Renal cortex interstitium (tissue), 11 donors: ENCODE data around the gene LRMDA. TPM values are rescaled to one million over a fixed set of nuclear protein-coding genes. Genes with fewer than 3 reads are reported as not detected.

Experiments used
- DNase-seq, 11 donors: peaks; one replicate each; pipeline ENCODE4 v3.0.0-alpha.2; 2013; ENCODE audit warnings: low read depth in 9 of 11, low spot score in 4 of 11; ENCODE audit errors: extremely low read depth in 1 of 11
- polyA plus RNA-seq, 3 donors: library from polyadenylated mRNA; unstranded; fragments of 120-200 nt; gene quantifications; one replicate each; pipeline ENCODE4 v1.2.1, GENCODE V29; 2013; ENCODE audit not compliant: insufficient read length in 3 of 3

The LRMDA gene
- polyA plus RNA-seq, 3 donors = 17.1 to 22.3 (median 21.0) TPM

GRCh38 chr10:75487087-75487754 is 55.8 kb downstream of the LRMDA start:
- DNase-seq = no peak

DNA sequence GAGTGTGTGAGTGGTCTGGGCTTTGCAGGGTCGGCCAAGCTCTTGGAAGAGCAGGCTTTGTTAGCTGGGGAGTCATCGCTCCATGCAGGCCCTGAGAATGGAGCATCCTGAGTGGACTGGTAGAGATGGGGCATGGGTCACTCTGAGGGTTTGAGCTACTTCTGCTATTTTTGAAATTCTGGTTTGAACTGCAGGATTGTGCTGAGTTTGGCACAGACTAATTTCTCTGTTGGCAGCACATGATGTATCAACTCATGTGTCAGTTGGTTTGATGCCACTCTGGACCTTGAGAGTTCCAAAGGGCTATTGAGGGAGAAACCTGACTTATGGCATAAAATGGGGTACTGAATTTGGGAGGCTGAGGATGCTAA is 56.3 kb downstream of the LRMDA start:
- DNase-seq = no peak

- DNase-seq = no peak
These were observed 60.9 kb downstream of the LRMDA start for GRCh38 chr10:75492173-75492925.

DNA sequence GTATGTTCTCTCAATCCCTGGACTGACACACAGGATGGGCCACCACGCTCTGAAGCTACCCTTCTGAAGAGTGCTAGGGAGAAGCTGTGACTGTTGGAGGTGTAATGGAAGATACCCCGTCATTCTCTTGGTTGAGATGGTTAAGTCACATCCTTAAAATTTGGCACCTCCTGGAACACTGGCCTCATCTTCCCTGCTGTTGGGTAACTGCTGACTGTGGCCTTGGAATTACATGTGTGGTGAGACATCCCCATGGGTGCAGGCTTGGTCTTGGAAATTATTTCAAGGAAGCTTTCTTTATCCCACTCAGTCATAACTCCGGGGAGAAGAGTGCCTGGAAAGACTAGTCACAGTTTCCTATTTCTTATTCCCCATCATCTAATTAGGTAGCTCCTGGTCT is 62.0 kb downstream of the LRMDA start:
- DNase-seq = no peak

DNA sequence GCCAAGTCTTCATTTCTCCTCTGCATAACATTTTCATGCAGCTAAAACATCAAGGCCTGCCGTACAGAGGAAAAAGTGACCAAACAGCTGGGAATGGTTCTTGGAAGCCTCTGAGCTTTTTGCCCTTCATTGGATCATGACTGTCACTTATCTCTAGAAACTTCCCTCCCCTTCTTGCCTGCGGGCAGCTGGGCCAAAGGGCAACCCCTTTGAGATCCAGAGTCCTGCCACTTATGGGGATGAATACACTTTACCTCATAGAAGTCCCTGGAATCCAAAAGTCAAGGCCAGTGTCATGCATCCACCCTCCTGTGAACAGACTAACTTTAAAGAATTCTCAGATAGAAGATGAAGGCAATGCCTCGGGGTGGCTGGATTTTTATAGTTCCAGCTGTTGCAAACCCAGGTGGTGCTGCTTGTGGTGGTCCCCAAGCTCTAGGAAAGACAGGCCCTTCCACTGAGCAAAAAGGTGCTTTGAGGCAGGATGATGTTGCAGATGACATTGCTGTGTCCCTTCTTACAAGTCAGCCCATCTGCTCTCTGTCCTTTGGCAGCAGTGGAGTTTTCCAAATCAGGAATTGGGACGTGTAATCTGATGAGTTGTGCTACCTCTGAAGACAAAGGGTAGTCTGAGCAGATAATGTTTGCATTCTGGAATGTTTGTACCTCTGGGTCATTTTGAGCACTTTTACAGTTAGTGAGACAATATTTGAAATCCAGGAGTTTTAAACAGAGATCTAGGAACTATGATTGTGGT is 64.2 kb downstream of the LRMDA start:
- no peak for DNase-seq

- no peak for DNase-seq
These were observed 64.8 kb downstream of the LRMDA start for GRCh38 chr10:75496191-75496567.

DNA sequence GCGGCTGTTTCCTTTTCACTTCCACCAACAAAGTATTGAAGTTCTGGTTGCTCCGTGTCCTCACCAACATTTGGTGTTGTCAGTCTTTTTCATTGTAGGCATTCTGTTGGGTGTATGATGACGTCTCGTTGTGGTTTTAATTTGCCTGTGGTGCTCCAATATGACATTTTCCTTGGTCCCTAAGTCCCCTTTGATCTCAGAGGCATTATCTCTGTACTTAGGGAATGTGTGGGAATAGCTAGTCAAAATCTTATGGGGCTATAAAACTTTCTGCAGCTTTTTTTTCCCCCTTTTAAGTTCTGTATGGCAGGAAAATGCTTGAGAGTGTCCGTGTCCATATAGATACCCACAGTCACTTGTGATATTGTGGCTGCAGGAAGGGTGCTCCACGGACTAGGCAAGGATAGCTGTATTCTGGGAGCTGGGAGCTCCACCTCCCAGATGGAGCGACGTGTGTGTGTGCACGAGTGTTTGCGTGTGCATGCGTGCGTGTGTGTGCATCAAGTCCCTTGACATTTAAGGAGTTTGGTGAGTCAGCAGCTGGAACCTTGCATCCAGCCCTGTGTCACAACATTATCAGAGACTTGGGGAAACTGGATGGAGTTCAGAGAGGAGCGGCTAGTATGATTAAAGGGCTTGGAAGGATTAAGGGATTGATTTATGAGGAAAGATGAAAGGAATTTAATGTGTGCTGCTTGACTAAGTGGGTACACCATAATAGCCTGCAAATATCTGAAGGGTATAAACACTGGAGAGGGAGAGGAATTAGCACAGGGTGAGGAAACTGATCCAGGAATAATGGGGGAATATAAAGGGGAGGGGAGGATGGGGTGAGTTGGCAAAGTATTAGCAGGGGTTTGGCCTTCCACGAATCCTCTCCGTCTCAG is 66.8 kb downstream of the LRMDA start:
- DNase-seq = peak in 3 of 11 donors; percentile 22 to 51 (median 35)

GRCh38 chr10:75498884-75499350 is 67.5 kb downstream of the LRMDA start:
- no peak for DNase-seq

DNA sequence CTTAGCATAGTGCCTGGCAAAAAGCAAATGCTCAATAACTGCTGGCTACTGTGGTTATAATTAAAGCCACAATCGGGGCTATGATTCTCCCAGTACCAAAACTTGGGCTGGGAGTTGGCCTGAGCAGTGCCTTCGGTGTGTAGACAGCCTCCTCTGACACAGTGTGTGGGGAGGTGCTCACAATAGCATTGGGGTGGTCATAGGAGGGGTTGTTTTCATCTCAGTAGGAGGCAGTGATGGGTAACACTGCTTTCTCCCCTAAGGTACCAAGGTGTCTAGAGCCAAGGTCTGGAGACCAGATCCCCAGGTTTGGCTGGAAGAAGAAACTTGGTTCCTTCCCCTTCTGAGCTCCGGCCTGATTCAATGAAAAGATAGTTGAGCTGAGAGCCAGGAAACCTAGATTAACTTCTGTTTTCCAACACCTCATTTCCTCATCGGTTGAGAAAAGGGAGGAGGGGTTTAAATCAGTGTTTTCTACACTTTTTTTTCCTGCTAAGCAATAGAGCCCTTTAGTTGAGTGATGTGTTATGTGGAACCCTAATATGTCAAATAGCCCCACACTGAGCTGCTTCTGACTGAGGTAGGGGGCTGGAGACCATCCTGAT is 68.2 kb downstream of the LRMDA start:
- no peak for DNase-seq

DNA sequence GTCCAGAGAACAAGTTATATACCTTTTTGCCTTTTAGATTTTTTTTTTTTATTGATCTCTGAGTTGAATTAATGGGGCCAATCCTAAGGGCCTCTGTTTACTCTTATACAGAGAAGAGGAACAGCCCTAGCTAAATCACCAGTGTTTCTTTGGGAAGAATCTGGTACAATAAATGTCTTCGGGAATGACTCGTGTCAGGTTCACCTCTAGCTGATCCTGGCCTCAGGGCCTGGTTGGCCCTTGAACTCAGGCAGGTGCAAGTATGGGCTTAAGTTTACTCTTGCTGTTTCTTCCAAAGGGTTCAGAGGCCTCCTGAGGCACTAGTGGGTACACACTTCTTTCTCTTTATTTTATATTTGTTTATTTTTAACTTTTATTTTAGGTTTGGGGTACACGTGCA is 71.0 kb downstream of the LRMDA start:
- DNase-seq = no peak

DNA sequence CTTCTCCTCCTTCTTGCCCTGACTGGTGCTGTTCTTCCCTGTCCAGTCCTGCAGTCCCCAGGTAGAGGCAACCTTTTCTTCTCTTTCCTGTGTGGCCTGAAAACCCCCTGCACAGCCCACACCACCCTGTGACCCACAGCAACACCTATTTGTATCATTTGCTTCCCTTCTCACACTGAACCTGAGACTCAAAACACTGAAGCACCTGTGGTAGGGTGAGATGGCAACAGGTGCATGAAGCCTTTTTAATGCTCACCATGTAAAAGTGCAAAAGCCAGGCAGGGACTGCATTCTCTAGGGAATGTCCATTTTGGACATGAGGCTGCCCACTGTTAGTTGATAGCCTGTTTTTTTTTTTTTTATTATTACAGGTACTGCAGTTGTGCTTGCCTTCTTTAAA is 71.4 kb downstream of the LRMDA start:
- no peak for DNase-seq

DNA sequence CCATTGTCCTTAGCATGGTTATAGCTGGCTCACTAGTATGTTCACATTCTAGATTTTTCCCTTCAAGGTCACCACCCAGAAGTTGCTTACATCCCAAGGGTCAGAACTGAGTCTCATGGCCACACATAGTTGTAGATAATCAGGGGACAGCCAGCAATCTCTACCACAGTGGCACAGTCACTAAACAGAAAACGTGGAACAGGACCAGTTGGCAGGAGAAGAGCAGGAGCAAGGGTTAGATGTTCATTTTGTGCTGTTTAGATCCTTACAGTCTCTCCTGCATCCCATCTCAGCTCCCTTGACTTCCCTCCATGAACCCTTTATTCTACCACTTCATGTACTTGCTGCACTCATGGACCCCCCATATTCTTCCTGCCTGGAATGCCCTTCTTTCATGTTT is 73.9 kb downstream of the LRMDA start:
- DNase-seq = no peak

GRCh38 chr10:75505840-75506506 is 74.5 kb downstream of the LRMDA start:
- DNase-seq = no peak

DNA sequence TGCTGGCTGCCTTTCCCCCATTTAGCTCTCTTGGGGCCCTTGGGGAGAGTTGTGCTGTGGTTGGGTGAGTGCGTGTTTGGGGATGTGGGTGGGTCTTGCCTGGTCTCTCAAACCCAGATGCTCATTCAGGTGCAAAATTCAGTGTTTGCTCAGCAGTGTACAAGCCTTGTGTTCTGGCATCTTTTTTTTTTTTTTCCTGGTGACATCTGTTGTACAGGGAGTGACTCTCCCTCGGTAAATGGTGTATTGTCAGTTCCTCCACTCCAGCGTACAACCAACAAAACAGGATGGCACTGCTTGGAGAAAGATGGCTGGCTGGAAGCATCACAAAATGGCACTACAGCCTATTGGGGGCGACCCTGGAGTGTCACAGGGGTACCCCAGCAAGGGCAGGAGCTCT is 75.5 kb downstream of the LRMDA start:
- no peak for DNase-seq

DNA sequence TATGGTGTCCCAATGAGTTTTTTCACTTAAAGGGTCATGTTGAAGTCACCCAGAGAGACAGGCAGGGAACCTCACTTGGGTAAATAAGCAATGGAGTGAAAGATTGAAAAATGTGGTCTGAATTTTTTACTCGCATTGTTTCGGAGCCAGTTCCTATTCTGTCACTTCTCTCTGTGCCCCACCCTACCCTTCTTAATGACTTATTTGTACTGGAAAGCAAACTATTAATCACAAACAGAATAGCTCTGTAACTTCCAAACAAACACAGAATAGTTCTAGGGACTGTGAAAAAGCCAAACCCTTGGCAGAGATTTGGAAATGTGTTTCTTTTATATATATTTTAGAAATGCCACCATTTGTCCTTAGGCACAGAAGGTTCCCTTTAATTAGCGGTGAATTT is 76.0 kb downstream of the LRMDA start:
- DNase-seq = no peak

DNA sequence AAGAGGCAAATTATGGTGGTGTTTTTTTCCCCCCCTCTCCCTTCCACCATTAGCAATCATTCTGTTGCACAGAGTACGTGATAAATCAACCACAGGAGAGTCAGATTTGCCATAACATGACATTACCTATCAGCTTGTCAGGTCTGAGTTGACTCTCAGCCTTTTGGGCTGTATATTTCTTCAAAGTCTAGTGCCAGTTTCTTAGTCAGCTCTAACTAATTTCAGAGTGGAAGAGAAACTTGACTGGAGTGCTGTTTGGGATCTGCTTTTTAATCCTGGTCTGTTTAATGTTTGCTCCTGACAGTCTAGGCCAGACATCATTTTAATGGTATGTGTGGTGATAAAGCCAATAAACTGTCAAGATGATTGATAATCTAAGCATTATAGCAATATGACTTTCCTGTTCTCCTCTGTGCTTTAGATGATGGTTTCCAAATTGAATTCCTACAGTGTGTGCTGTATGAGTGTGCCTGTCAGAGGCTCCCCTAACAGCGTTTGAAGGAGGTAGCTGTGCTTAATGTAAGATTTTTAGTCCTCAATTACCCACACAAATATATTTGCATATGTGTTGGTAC is 76.9 kb downstream of the LRMDA start:
- peak in 2 of 11 donors; percentile 33 to 41 for DNase-seq

DNA sequence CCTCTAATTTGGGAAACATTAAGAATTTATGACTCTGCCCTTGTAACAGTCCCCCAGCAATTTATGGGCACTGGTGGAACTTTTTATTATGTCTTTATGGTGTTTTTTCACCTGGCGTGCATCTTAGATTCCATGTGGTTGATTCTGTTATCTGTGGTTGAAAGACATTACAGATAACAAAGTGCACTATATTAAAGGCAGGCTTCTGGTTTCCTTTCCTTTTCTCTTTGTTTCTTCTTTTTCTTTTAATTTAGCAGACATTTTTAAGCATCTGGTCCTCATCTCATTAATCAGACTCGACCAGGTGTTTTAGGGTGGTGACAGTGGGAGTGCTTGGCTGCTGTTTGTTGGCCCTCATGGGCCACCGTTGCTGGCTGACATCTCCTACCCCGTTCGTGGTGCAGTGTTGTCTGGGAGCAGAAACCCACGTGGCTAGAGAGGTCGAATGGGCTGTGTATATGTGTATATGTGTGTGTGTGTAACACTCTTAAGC is 77.4 kb downstream of the LRMDA start:
- no peak for DNase-seq

GRCh38 chr10:75509706-75510105 is 78.3 kb downstream of the LRMDA start:
- DNase-seq = no peak
